Activated T-cell treated with anti-CD3 and anti-CD28 coated beads, Interleukin-2, amount 50 U/mL, for 24 hours (primary cell): ENCODE measurements around the gene CA14.
A peak's percentile ranks its signal among the peaks of the same experiment; 100 is the strongest.

ENCODE experiments used
- DNase-seq: peaks from one replicate; pipeline ENCODE4 v3.0.0-alpha.2; 2020
- H3K27ac Mint-ChIP-seq: 2 replicates; pipeline ENCODE4 v1.8.0; 2020; ENCODE audit warnings: mild to moderate bottlenecking, mixed read lengths
- H3K27me3 Mint-ChIP-seq: 2 replicates; pipeline ENCODE4 v1.8.0; 2020; ENCODE audit warnings: mixed read lengths
- H3K36me3 Mint-ChIP-seq: 2 replicates; pipeline ENCODE4 v1.8.0; 2020; ENCODE audit warnings: low read depth, mixed read lengths
- H3K4me1 Mint-ChIP-seq: 2 replicates; pipeline ENCODE4 v1.8.0; 2020; ENCODE audit warnings: low read depth, mixed read lengths
- H3K4me3 Mint-ChIP-seq: 2 replicates; pipeline ENCODE4 v1.8.0; 2020; ENCODE audit warnings: mild to moderate bottlenecking, moderate library complexity, mixed read lengths
- H3K9me3 Mint-ChIP-seq: 2 replicates; pipeline ENCODE4 v1.8.0; 2020; ENCODE audit warnings: mixed read lengths

CA14 gene

DNA sequence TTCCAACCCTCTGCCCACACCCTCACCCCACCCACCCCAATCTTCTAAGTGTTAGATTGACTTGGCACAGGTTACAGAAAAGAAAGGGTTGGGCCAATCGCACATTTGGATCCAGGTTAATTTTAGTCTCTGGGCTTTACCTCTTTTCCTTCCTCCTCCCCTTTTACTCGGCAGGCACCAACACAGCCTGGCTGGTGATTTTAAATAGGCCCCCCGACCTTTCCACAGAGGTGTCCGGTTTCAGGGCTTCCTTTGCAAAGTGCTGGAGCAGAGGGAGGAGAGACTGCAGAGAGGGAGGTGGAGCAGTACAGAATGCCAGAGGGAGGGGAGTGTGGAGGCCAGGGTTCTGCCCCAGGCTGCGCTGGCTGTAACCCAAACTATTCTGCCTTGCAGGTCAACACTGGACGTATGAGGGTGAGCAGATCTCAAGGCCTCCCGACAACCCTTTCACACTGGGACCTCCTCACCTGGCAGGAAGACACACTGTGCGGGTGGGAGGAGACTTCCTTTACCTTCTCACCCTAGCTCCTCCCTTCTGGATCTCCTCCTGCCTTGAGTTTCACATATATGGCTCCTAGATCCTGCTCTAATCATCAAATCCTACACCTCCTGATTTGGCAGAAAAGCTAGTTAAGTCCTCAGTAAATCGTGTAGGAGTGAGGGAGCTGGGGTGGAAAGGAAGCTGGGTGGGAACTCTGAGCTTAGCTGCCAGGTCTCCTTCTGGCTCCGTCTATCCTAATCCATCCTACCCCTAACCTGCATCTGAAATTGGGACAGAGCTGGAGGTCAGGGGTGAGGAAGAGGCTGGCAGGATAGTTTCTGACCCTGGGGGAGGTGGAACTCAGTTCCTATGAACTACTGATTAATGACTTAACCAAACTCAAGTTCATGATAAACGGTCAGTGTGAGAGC, 2.4 kb downstream of the CA14 start:
- H3K9me3 Mint-ChIP-seq: no peaks in the 10 kb centered on the region
- H3K4me3 Mint-ChIP-seq: no peak overlapping the region
- peaks cover 33% of the 10 kb centered on the region for H3K27me3 Mint-ChIP-seq
- peaks cover 16% of the 10 kb centered on the region for H3K4me1 Mint-ChIP-seq
- H3K36me3 Mint-ChIP-seq: peaks cover 7% of the 10 kb centered on the region
- H3K27ac Mint-ChIP-seq: no peak overlapping the region
- no peak for DNase-seq

DNA sequence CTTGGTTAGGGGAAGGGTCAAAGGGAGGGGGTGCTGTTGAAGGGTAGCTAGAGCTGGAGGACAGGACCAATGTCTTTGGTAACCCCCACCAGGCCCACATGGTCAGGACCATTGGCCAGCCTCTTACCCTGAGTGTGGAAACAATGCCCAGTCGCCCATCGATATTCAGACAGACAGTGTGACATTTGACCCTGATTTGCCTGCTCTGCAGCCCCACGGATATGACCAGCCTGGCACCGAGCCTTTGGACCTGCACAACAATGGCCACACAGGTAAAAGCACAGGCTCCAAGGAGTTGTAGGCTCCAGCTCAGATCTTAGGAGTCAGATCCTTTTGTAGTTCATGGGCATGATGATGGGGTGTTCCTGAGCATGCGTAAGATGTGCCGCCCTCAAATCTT, 3.8 kb downstream of the CA14 start:
- no peaks in the 10 kb centered on the region for H3K9me3 Mint-ChIP-seq
- H3K4me3 Mint-ChIP-seq: no peak overlapping the region
- DNase-seq: no peak
- peaks cover 28% of the 10 kb centered on the region for H3K27me3 Mint-ChIP-seq
- H3K4me1 Mint-ChIP-seq: peaks cover 8% of the 10 kb centered on the region
- H3K36me3 Mint-ChIP-seq: peaks cover 20% of the 10 kb centered on the region
- H3K27ac Mint-ChIP-seq: no peak overlapping the region

- H3K27me3 Mint-ChIP-seq: peaks cover 15% of the 10 kb centered on the region
- H3K9me3 Mint-ChIP-seq: no peaks in the 10 kb centered on the region
- no peak overlapping the region for H3K4me3 Mint-ChIP-seq
- H3K4me1 Mint-ChIP-seq: peaks cover 15% of the 10 kb centered on the region
- H3K27ac Mint-ChIP-seq: peak overlapping the region; percentile 52
- no peak for DNase-seq
- H3K36me3 Mint-ChIP-seq: peaks cover 33% of the 10 kb centered on the region
Observed at GRCh38 chr1:150262388-150263320, 5.1 kb downstream of the CA14 start.

- H3K9me3 Mint-ChIP-seq: no peaks in the 10 kb centered on the region
Observed at GRCh38 chr1:150263549-150263948, 6.0 kb downstream of the CA14 start.

DNA sequence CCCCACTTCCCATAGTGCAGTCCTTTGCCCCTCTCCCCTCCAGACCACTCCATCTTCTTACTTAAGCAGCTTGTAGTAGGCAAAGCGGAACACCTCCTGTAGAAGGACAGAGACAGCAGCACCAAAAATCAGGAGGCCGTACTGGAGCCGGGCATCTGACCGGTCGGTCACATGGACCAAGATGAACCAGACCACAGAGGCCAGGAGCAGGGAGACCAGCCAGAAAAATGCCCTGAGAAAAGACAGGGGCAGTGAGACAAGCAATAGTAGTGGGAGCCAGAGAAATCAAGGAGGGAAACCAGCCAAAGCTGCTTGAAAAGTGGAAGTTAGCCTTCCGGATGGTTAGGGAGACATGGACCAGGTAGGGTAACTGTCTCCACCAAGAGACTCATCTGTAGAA, 10.3 kb downstream of the CA14 start:
- H3K4me1 Mint-ChIP-seq: peaks cover 31% of the 10 kb centered on the region
- peaks cover 46% of the 10 kb centered on the region for H3K36me3 Mint-ChIP-seq
- no peak for DNase-seq
- no peaks in the 10 kb centered on the region for H3K27me3 Mint-ChIP-seq
- H3K4me3 Mint-ChIP-seq: peak overlapping the region; percentile 97
- H3K27ac Mint-ChIP-seq: peak overlapping the region; percentile 98
- no peaks in the 10 kb centered on the region for H3K9me3 Mint-ChIP-seq

More at GRCh38 chr1:150263549-150263948, 6.0 kb downstream of the CA14 start:
- no peak for DNase-seq
- Mint-ChIP-seq H3K4me1 (peaks cover 21% of the 10 kb centered on the region), H3K36me3 (peaks cover 42% of the 10 kb centered on the region), H3K27ac (no peak overlapping the region), H3K4me3 (no peak overlapping the region), H3K27me3 (peaks cover 7% of the 10 kb centered on the region)

DNA sequence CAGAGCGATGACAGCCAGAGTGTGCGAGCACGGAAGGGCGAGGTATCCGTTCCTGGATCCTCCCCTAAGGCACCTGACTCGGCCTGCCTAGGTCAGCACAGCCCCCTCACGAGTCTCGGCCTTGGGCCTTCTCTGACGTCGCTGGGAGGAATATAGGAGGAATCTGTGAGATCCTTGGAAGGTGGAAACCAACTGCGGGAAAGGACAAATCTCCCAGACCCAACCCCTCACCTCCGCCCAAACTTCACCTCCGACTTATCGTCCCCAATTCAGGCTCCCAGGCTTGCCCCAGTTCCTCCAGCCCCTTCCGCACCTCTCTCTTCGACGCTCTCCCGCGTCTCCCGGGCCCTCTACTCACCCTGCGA, 10.7 kb downstream of the CA14 start:
- H3K4me1 Mint-ChIP-seq: peaks cover 31% of the 10 kb centered on the region
- DNase-seq: no peak
- H3K27me3 Mint-ChIP-seq: no peaks in the 10 kb centered on the region
- peaks cover 46% of the 10 kb centered on the region for H3K36me3 Mint-ChIP-seq
- H3K9me3 Mint-ChIP-seq: no peaks in the 10 kb centered on the region
- H3K4me3 Mint-ChIP-seq: peak overlapping the region; percentile 97
- H3K27ac Mint-ChIP-seq: peak overlapping the region; percentile 98

GRCh38 chr1:150268705-150269403, 11.3 kb downstream of the CA14 start, which contains the start of gene APH1A:
APH1A (minus strand) TSS chr1:150269016; CDS start chr1:150268810, 206 bp downstream.
- Mint-ChIP-seq H3K4me1 (peaks cover 31% of the 10 kb centered on the region), H3K36me3 (peaks cover 46% of the 10 kb centered on the region)
- peak; percentile 93 for DNase-seq

GRCh38 chr1:150269451-150269850, 11.9 kb downstream of the CA14 start:
- Mint-ChIP-seq H3K27ac (peak overlapping the region; percentile 98), H3K4me1 (peaks cover 31% of the 10 kb centered on the region), H3K36me3 (peaks cover 45% of the 10 kb centered on the region), H3K27me3 (no peaks in the 10 kb centered on the region), H3K4me3 (peak overlapping the region; percentile 97), H3K9me3 (no peaks in the 10 kb centered on the region)
- DNase-seq: no peak

More at GRCh38 chr1:150268705-150269403, 11.3 kb downstream of the CA14 start, which contains the start of gene APH1A:
- peak within 1 kb of the TSS; percentile 97 for H3K4me3 Mint-ChIP-seq
- H3K9me3 Mint-ChIP-seq: no peaks in the 10 kb centered on the region
- H3K27ac Mint-ChIP-seq: peak within 1 kb of the TSS; percentile 98
- H3K27me3 Mint-ChIP-seq: no peaks in the 10 kb centered on the region

GRCh38 chr1:150271291-150271959, 13.9 kb downstream of the CA14 start:
- Mint-ChIP-seq H3K27ac (no peak overlapping the region), H3K27me3 (no peaks in the 10 kb centered on the region), H3K36me3 (peaks cover 25% of the 10 kb centered on the region), H3K9me3 (no peaks in the 10 kb centered on the region), H3K4me3 (no peak overlapping the region), H3K4me1 (peaks cover 27% of the 10 kb centered on the region)
- DNase-seq: no peak

GRCh38 chr1:150273311-150273710, 15.7 kb downstream of the CA14 start:
- Mint-ChIP-seq H3K9me3 (no peaks in the 10 kb centered on the region), H3K27ac (no peak overlapping the region), H3K27me3 (no peaks in the 10 kb centered on the region), H3K4me1 (peaks cover 10% of the 10 kb centered on the region), H3K36me3 (peaks cover 7% of the 10 kb centered on the region), H3K4me3 (no peak overlapping the region)
- no peak for DNase-seq

DNA sequence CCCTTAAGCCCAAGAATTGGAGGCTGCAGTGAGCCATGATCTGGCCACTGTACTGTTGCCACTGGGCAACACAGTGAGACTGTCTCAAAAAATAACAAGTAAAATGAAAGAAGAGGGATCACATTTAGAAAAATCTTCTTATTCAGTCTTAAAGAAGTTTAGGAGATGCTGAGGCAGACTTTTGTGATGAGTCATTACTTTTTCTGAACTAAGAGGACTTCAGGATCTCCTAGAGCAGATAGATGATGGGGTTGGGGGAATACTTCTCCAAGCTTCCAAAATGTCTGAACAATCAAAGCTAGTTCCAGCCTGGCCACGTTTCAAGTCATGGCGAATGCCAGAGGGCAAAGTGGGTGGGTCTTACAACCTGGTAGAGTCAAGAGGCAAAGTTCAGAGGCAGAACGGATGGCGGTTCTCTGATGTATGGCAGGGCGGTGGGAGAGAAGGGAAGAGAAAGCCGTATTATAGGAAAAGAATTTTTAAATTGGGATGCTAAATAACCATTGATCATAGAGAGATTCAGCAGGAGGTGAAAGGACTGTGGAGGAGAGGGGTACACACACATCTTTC, 22.6 kb downstream of the CA14 start:
- peaks cover 7% of the 10 kb centered on the region for H3K27me3 Mint-ChIP-seq
- DNase-seq: no peak
- peaks cover 3% of the 10 kb centered on the region for H3K36me3 Mint-ChIP-seq
- H3K4me1 Mint-ChIP-seq: peaks cover 31% of the 10 kb centered on the region
- H3K9me3 Mint-ChIP-seq: peaks cover 6% of the 10 kb centered on the region
- H3K4me3 Mint-ChIP-seq: no peak overlapping the region
- no peak overlapping the region for H3K27ac Mint-ChIP-seq

DNA sequence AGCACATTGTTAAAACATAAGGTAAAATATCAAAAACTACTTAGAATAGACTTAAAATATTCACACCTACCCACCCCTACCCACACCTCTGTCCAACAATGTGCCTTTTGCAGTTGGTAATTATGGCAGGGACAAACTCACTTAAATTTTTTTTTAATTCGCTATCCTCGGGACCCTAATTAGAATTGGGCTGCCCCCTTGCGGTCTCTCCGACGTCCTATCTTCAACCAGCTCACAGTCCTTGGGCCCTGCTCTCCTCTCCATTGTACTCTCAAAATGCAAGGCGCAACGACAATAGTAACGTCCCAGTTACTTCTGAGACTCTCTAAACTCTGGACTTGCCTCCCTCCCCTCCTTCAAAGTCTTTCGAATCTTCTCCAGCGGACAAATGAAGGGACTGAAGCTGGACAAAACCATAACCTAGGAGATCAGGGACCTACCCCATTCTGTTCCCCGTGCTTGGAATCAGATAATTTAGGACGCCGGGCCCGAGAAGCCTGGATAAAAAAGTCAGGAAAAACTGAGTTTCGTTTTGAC, 23.7 kb downstream of the CA14 start:
- Mint-ChIP-seq H3K27ac (peak overlapping the region; percentile 86), H3K36me3 (peaks cover 3% of the 10 kb centered on the region), H3K4me1 (peaks cover 31% of the 10 kb centered on the region), H3K9me3 (peaks cover 6% of the 10 kb centered on the region), H3K27me3 (peaks cover 7% of the 10 kb centered on the region), H3K4me3 (peak overlapping the region; percentile 69)
- peak; percentile 62 for DNase-seq
